GM23248 (cell line): ENCODE results near the gene CD244. TPM values are rescaled to one million over a fixed set of nuclear protein-coding genes. Genes with fewer than 3 reads are reported as not detected.

Source experiments
- DNase-seq: peaks from one replicate; pipeline ENCODE4 v3.0.0-alpha.2; 2015
- H2AFZ ChIP-seq: fragments of 200-600 bp; sonication (generic); 2 replicates; pipeline ENCODE4 v1.6.1; 2016; ENCODE audit warnings: antibody characterized with exemption
- H3F3A ChIP-seq: fragments of 200-600 bp; sonication (generic); 2 replicates; pipeline ENCODE4 v1.6.1; 2016; ENCODE audit warnings: mild to moderate bottlenecking, antibody characterized with exemption, mixed run types; ENCODE audit not compliant: insufficient read depth
- H3K27ac ChIP-seq: fragments of 200-600 bp; sonication (generic); 2 replicates; pipeline ENCODE4 v1.5.1; 2016; ENCODE audit warnings: mild to moderate bottlenecking
- H3K27me3 ChIP-seq: fragments of 200-600 bp; sonication (generic); replicated peaks from 2 replicates; pipeline ENCODE4 v1.6.1; 2016; ENCODE audit warnings: mild to moderate bottlenecking; ENCODE audit not compliant: insufficient read depth
- H3K36me3 ChIP-seq: fragments of 200-600 bp; sonication (generic); 2 replicates; pipeline ENCODE4 v1.6.1; 2016; ENCODE audit warnings: low read depth, mild to moderate bottlenecking
- H3K4me1 ChIP-seq: fragments of 200-600 bp; sonication (generic); 2 replicates; pipeline ENCODE4 v1.6.1; 2016; ENCODE audit warnings: mild to moderate bottlenecking; ENCODE audit not compliant: insufficient read depth
- H3K4me2 ChIP-seq: fragments of 200-600 bp; sonication (generic); one replicate; pipeline ENCODE4 v1.6.1; 2016; ENCODE audit warnings: mild to moderate bottlenecking; ENCODE audit not compliant: unreplicated experiment
- H3K4me3 ChIP-seq: fragments of 200-600 bp; sonication (generic); 2 replicates; pipeline ENCODE4 v1.5.1; 2016; ENCODE audit warnings: mild to moderate bottlenecking
- H3K79me2 ChIP-seq: fragments of 200-600 bp; sonication (generic); 2 replicates; pipeline ENCODE4 v1.6.1; 2016; ENCODE audit warnings: mild to moderate bottlenecking; ENCODE audit not compliant: insufficient read depth
- H3K9ac ChIP-seq: fragments of 200-600 bp; sonication (generic); 2 replicates; pipeline ENCODE4 v1.6.1; 2016; ENCODE audit warnings: mild to moderate bottlenecking
- H3K9me2 ChIP-seq: fragments of 200-600 bp; sonication (generic); 2 replicates; pipeline ENCODE4 v1.6.1; 2016; ENCODE audit warnings: mixed run types, mild to moderate bottlenecking, moderate library complexity; ENCODE audit not compliant: insufficient read depth
- H3K9me3 ChIP-seq: fragments of 200-600 bp; sonication (generic); one replicate; pipeline ENCODE4 v1.6.1; 2017; ENCODE audit warnings: low read depth
- H4K20me1 ChIP-seq: fragments of 200-600 bp; sonication (generic); 2 replicates; pipeline ENCODE4 v1.6.0; 2016; ENCODE audit not compliant: insufficient read depth
- EZH2 ChIP-seq: fragments of 200-600 bp; sonication (generic); IDR thresholded peaks from 2 replicates; pipeline ENCODE4 v1.6.1; 2018; ENCODE audit warnings: antibody characterized with exemption, mild to moderate bottlenecking; ENCODE audit not compliant: insufficient read depth, poor library complexity, severe bottlenecking
- EZH2phosphoT487 ChIP-seq: fragments of 200-600 bp; sonication (generic); IDR thresholded peaks from 2 replicates; pipeline ENCODE4 v1.6.1; 2018; ENCODE audit warnings: antibody characterized with exemption, moderate library complexity, mild to moderate bottlenecking, low read depth; ENCODE audit not compliant: insufficient read depth
- WGBS, 2 experiments: methylation state at CpG; one replicate each; pipeline ENCODE4 v1.1.6; 2015 to 2017; ENCODE audit warnings: low lambda C conversion rate in 2 of 2, low coverage in 1 of 2; ENCODE audit errors: missing lambda C conversion rate in 2 of 2; 5-methylcytosine and 5-hydroxymethylcytosine counted together
- in situ Hi-C: fragments of 300-500 bp; cut with MboI; formaldehyde crosslinking; loops from 2 replicates; pipeline ENCODE4 v1.15.0; 2020
- polyA plus RNA-seq: library from polyadenylated mRNA; unstranded; fragments of >200 nt; fragmentation: Nextera tagmentation; extraction: Ambion mirVana; gene quantifications from 2 replicates; pipeline ENCODE4 v1.2.1, GENCODE V29; 2016
- total RNA-seq: library from RNA; depleted of rRNA; stranded (reverse); fragments of >200 nt; shearing (Covaris generic); gene quantifications from 2 replicates; pipeline ENCODE4 v1.2.3, GENCODE V29; 2014

The CD244 gene
- total and polyA plus RNA-seq, 2 experiments from 2014 or later = not detected

- Histone ChIP-seq H3K27ac (no peak overlapping the region), H3K4me1 (no peaks in the 10 kb centered on the region), H4K20me1 (no peaks in the 10 kb centered on the region), H2AFZ (no peak overlapping the region), H3K9me3 (no peaks in the 10 kb centered on the region), H3F3A (no peaks in the 10 kb centered on the region), H3K9ac (no peak overlapping the region), H3K9me2 (no peaks in the 10 kb centered on the region), H3K4me3 (no peak overlapping the region), H3K36me3 (no peaks in the 10 kb centered on the region), H3K4me2 (no peak overlapping the region), H3K27me3 (no peaks in the 10 kb centered on the region), H3K79me2 (no peaks in the 10 kb centered on the region)
- WGBS, 2 experiments = 20% methylated on average over 4 of the region's 4 CpGs
- TF ChIP-seq EZH2 (no peak), EZH2phosphoT487 (no peak)
- DNase-seq = no peak
- in situ Hi-C loops = no loop called here
Measured at GRCh38 chr1:160800645-160801408, 61.9 kb downstream of the CD244 start.

GRCh38 chr1:160800142-160800541 is 62.5 kb downstream of the CD244 start:
- H3K27ac ChIP-seq = no peak overlapping the region
- TF ChIP-seq EZH2phosphoT487 = no peak
- no peak for TF ChIP-seq EZH2
- H3K79me2 ChIP-seq = no peaks in the 10 kb centered on the region
- DNase-seq = no peak
- H3K9me2 ChIP-seq = no peaks in the 10 kb centered on the region
- in situ Hi-C loops = no loop called here
- H3K4me3 ChIP-seq = no peak overlapping the region
- no peaks in the 10 kb centered on the region for H3F3A ChIP-seq
- H2AFZ ChIP-seq = no peak overlapping the region
- no peak overlapping the region for H3K4me2 ChIP-seq
- no peaks in the 10 kb centered on the region for H3K27me3 ChIP-seq
- 57 to 64% methylated on average over 1 of the region's 1 CpG for WGBS, 2 experiments
- no peaks in the 10 kb centered on the region for H4K20me1 ChIP-seq
- no peak overlapping the region for H3K9ac ChIP-seq
- H3K36me3 ChIP-seq = no peaks in the 10 kb centered on the region
- H3K4me1 ChIP-seq = no peaks in the 10 kb centered on the region
- no peaks in the 10 kb centered on the region for H3K9me3 ChIP-seq

DNA sequence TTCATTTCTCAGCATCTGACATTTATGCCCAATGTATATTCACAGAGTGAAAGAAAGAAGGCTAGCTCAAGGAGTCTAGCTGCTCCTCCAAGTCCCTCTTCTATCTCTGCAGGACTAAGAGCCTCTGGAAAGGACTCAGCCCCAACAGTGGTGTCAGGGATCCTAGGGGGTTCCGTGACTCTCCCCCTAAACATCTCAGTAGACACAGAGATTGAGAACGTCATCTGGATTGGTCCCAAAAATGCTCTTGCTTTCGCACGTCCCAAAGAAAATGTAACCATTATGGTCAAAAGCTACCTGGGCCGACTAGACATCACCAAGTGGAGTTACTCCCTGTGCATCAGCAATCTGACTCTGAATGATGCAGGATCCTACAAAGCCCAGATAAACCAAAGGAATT is 63.0 kb downstream of the CD244 start:
- Histone ChIP-seq H3K9me2 (no peaks in the 10 kb centered on the region), H3K79me2 (no peaks in the 10 kb centered on the region), H3K9ac (no peak overlapping the region), H3F3A (no peaks in the 10 kb centered on the region), H3K27me3 (no peaks in the 10 kb centered on the region), H4K20me1 (no peaks in the 10 kb centered on the region), H3K4me3 (no peak overlapping the region), H2AFZ (no peak overlapping the region), H3K36me3 (no peaks in the 10 kb centered on the region), H3K9me3 (no peaks in the 10 kb centered on the region), H3K4me1 (no peaks in the 10 kb centered on the region), H3K4me2 (no peak overlapping the region), H3K27ac (no peak overlapping the region)
- 27 to 29% methylated on average over 5 of the region's 5 CpGs for WGBS, 2 experiments
- in situ Hi-C loops = no loop called here
- TF ChIP-seq EZH2phosphoT487 (no peak), EZH2 (no peak)
- DNase-seq = no peak

DNA sequence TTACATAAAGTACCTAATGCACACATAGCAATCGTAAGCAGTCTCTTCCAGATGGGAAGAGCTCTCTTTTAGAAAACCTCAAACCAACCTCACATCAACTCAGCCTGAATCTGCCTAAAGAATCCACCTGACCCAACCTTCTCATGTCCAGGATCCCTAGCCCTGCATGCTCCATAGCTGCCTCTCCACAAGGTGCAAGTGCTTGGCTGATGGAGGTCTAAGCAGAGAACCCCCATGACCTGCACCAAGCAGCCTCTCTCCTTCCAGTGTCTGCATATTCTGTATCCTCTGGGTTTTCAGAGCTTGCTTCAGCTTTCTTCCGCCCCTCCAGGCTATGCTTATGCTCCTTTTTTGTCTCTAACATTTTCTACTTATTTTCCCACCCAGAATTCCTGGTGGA is 64.2 kb downstream of the CD244 start:
- H3K27ac ChIP-seq = no peak overlapping the region
- no peaks in the 10 kb centered on the region for H4K20me1 ChIP-seq
- 4 to 8% methylated on average over 2 of the region's 2 CpGs for WGBS, 2 experiments
- in situ Hi-C loops = no loop called here
- H3K9ac ChIP-seq = no peak overlapping the region
- H3F3A ChIP-seq = no peaks in the 10 kb centered on the region
- H3K9me2 ChIP-seq = no peaks in the 10 kb centered on the region
- H3K79me2 ChIP-seq = no peaks in the 10 kb centered on the region
- TF ChIP-seq EZH2 (no peak), EZH2phosphoT487 (no peak)
- no peaks in the 10 kb centered on the region for H3K36me3 ChIP-seq
- H3K4me1 ChIP-seq = no peaks in the 10 kb centered on the region
- no peak for DNase-seq
- H3K4me3 ChIP-seq = no peak overlapping the region
- no peak overlapping the region for H3K4me2 ChIP-seq
- no peaks in the 10 kb centered on the region for H3K27me3 ChIP-seq
- H2AFZ ChIP-seq = no peak overlapping the region
- no peaks in the 10 kb centered on the region for H3K9me3 ChIP-seq
